ENCODE results near the gene TMEM179. TPM values are rescaled to one million over a fixed set of nuclear protein-coding genes. Genes with fewer than 3 reads are reported as not detected.

Gene TMEM179
- total RNA-seq, 1 experiment from 2014 or later: 3.4 TPM

- ATAC-seq (no peak), DNase-seq (ENCODE audit: low read depth, low spot score) (no peak)
- intact Hi-C loops (cut with micrococcal nuclease; ENCODE audit: unreplicated experiment) (no loop called here), in situ Hi-C loops (cut with HindIII; ENCODE audit: low pct_unique_long_range_greater_than_20kb, low sequenced_read_pairs) (no loop called here)
- no TSS peak for BruUV-seq (replicated peaks)
- Histone ChIP-seq H3K27me3 (ENCODE audit: control insufficient read depth, insufficient read depth, low read length) (no peaks in the 10 kb centered on the region), H3K36me3 (ENCODE audit: control insufficient read depth, insufficient read depth, low read length) (no peaks in the 10 kb centered on the region), H3K4me3 (ENCODE audit: low read depth in 2 of 2, low read length in 2 of 2) (no peak overlapping the region), H3K9me3 (ENCODE audit: control insufficient read depth, insufficient read depth, low read depth, low read length) (no peaks in the 10 kb centered on the region; the same call in 1 of the 2 replicates), H3K27ac (ENCODE audit: low read length) (no peak overlapping the region), H3K4me1 (ENCODE audit: control insufficient read depth, insufficient read depth, low read length) (no peaks in the 10 kb centered on the region)
- ChIA-PET CTCF (no interaction called here), POLR2A (no interaction called here)
- no peak for TF ChIP-seq SIN3A (IDR thresholded peaks at IDR 0.05; ENCODE audit: borderline replicate concordance, insufficient read depth, low read depth, low read length)
- TF ChIP-seq TCF7L2 (IDR thresholded peaks at IDR 0.05; ENCODE audit: low read depth, low read length): no peak
- no peak for TF ChIP-seq CTCF (IDR thresholded peaks at IDR 0.05)
- no peak for TF ChIP-seq POLR2AphosphoS5 (IDR thresholded peaks at IDR 0.05; ENCODE audit: low read depth, low read length)
- TF ChIP-seq REST (IDR thresholded peaks at IDR 0.05; ENCODE audit: insufficient read depth in 1 of 2, low read depth in 2 of 2, low read length in 1 of 2): no peak
These were observed 37.9 kb upstream of the TMEM179 start for GRCh38 chr14:104642540-104642868.

- ChIA-PET POLR2A (no interaction called here), CTCF (no interaction called here)
- DNase-seq (ENCODE audit: low read depth, low spot score) (no peak), ATAC-seq (no peak)
- no peaks in the 10 kb centered on the region for H3K36me3 ChIP-seq (ENCODE audit: control insufficient read depth, insufficient read depth, low read length)
- no peak overlapping the region for H3K4me3 ChIP-seq (ENCODE audit: low read depth in 2 of 2, low read length in 2 of 2)
- no peak overlapping the region for H3K27ac ChIP-seq (ENCODE audit: low read length)
- no peak for TF ChIP-seq POLR2AphosphoS5 (IDR thresholded peaks at IDR 0.05; ENCODE audit: low read depth, low read length)
- no peak for TF ChIP-seq SIN3A (IDR thresholded peaks at IDR 0.05; ENCODE audit: borderline replicate concordance, insufficient read depth, low read depth, low read length)
- no peak for TF ChIP-seq TCF7L2 (IDR thresholded peaks at IDR 0.05; ENCODE audit: low read depth, low read length)
- no peak for TF ChIP-seq REST (IDR thresholded peaks at IDR 0.05; ENCODE audit: insufficient read depth in 1 of 2, low read depth in 2 of 2, low read length in 1 of 2)
- no peak for TF ChIP-seq CTCF (IDR thresholded peaks at IDR 0.05)
- no TSS peak for BruUV-seq (replicated peaks)
- intact Hi-C loops (cut with micrococcal nuclease; ENCODE audit: unreplicated experiment): no loop called here
- in situ Hi-C loops (cut with HindIII; ENCODE audit: low pct_unique_long_range_greater_than_20kb, low sequenced_read_pairs): no loop called here
- H3K9me3 ChIP-seq (ENCODE audit: control insufficient read depth, insufficient read depth, low read depth, low read length): no peaks in the 10 kb centered on the region; the same call in 1 of the 2 replicates
- H3K4me1 ChIP-seq (ENCODE audit: control insufficient read depth, insufficient read depth, low read length): no peaks in the 10 kb centered on the region
- no peaks in the 10 kb centered on the region for H3K27me3 ChIP-seq (ENCODE audit: control insufficient read depth, insufficient read depth, low read length)
These were observed 37.4 kb upstream of the TMEM179 start for GRCh38 chr14:104641753-104642539.
